GM21390 (cell line): ENCODE data around the gene LRRC75A.

Source experiments
- ATAC-seq: cut with Tn5 transposase; IDR thresholded peaks from one replicate; pipeline ENCODE4 v1.9.1; 2021; ENCODE audit not compliant: unreplicated experiment

LRRC75A gene

DNA sequence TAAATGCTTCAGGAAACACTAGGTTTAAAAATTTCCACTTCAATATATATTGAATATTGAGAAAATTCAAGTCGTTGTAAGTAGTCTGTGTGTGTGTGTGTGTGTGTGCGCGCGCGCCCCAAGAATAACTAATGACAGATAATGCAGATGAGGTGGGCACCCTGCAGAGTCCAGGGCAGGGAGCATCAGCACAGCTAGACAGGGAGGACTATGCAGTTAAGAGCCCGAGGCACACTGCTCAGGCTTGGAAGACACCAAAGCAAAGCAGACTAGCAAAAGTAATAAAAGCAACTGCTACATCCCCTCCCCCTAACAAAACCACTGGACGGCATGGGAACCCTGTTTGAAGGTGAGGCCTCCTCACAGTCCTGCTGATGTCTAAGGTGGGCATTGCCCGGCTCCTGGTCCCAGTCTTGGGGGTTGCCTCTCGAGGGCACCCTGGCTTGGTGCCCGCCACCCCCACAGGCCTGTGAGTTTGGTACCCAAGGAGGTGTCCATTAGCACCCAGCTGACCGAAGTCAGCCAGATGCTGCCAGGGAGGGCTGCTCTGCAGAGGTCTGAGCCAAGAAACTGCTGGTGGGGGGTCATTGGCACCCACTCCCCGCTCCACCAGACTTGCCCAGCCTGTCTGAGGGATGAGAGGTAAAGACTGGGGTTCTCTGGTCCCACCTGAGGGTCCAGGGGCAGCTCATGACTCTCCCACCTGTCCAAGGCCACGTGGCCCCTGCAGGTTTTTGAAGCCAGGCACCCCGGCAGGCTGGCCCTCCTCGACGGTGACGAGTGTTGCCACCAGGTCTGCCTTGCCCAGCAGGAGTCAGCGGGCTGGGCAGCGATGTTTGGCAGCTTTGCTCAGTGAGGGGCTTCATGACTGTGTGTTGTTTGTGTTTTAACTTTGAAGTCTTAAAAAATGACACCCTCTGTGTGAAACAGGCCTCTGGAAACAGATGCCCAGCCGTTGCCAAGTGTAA lies 18.7 kb downstream of the LRRC75A start:
- no peak for ATAC-seq

DNA sequence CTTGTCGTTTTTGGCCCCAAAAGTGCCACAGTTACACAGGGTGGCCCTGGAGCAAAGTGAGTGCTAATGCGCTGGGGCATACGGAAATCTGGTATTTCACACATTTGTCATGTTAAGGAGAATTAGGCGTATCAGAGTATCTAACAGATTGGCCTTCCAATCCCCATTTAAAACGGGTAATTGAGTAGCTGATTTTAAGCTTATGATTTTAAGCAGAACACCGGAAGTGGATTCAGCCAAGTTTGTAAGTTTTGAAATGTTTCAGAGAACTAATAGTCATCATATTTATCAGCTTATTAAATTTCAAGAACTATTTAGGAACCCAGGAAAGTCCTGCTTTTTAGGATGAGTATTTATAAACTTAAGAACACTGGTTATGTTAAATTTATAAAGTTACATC lies 19.5 kb downstream of the LRRC75A start:
- ATAC-seq = no peak

- ATAC-seq = no peak
Observed at GRCh38 chr17:16471295-16471694, 20.7 kb downstream of the LRRC75A start.

DNA sequence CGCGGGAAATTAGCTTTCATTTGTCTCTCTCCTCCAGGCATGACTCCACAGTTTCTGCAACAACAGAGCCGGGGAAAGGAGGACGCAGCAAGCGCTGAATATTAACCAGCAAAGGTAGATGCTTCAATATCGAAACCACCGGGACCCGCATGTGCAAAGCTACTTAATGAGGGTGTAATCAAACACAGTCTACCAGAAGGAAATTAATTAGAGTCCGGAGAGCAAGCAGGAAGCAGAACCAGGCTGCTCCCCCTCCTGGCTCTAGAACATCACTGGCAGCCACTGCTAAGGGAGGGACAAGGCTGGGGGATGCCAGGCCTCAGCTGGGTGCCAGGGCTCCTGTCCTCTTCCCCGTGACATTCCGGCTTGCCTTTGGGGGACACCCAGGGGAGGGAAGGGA lies 21.7 kb downstream of the LRRC75A start:
- ATAC-seq = no peak

DNA sequence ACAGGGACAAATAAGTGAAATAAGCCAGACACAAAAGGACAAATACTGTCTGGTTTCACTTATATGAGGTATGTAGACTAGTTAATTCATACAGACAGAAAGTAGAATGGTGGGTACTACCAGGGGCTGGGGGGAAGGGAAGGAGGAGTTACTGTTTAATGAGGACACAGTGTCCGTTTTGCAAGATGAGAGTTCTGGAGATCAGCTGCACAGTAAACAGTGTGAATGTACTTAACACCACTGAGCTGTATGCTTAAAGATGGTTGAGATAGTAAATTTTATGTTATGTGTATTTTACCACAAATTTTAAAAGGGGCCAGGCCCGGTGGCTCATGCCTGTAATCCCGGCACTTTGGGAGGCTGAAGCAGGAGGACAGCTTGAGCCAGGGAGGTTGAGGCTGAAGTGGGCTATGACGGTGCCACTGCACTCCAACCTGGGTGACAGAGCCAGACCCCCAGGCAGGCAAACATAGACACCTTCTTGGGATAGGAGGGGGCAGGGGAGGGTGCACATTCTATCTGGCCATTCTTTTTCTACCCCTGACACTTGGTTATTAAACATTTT lies 23.5 kb downstream of the LRRC75A start:
- no peak for ATAC-seq

DNA sequence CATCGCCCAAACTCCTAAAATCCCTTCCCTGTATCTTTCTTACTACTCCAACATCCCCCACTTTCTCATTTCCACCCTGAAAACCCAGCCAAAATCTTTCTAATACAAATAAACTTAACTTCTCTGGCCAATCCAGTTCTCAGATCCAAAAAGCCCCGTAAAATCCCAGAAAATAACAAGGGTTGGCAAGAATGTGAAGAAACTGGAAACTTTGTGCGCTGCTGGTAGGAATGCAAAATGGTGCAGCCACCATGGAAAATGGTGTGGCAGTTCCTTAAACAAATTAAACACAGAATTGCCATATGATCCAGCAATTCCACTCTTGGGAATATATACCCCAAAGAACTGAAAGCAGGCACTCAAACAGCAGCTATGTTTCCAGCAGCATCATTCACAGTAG lies 24.1 kb downstream of the LRRC75A start:
- ATAC-seq = no peak

GRCh38 chr17:16467044-16467443 lies 24.9 kb downstream of the LRRC75A start:
- no peak for ATAC-seq

- ATAC-seq = no peak
Observed at GRCh38 chr17:16466407-16466806, 25.6 kb downstream of the LRRC75A start.

GRCh38 chr17:16465861-16466338 lies 26.1 kb downstream of the LRRC75A start:
- no peak for ATAC-seq

- ATAC-seq = no peak
Observed at GRCh38 chr17:16465052-16465312, 27.0 kb downstream of the LRRC75A start.

GRCh38 chr17:16464303-16465051 lies 27.5 kb downstream of the LRRC75A start:
- no peak for ATAC-seq

DNA sequence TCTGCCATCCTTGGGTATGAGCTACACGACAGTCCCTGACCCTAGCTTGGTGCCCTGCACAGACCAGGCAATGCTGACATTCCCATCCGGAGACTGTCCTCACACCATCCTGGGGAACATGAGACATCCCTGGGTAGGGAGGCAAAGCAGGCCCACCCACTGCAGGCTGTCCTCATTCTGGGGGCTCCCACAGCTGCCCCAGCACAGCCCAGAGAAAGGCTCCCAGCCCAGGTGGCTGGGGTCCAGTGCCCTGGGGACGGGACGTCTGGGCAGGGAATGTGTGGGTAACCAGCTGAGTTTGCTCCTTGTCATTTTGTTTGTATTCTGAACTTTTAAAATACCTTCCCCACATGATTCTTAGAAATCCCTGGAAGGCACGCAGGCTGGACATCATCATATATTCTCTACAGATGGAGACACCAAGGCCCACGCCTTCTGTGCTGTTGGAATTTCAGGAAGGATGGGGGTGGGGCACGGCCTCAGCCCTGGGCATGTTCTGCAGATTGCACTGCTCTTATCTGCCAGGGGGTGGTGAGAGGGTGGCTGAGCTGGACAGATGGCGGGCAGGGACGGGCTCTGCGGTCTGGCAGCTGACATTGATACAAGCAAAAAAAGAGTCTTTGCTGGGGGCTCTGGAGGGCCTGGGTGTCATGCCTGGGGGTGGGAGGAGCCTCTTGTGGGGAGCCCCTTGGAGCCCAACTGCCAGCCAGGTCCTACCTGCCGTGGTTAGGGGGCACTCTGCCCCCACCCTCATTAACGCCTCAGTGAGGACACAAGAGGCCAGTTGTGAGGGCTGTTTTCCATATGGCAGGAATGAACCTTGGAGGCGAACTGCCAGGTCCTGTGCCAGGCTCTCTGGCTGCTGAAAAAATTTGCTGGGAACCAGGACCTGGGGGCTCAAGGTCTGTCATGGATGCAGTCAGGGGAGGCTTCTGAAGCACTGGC lies 28.4 kb downstream of the LRRC75A start:
- no peak for ATAC-seq

GRCh38 chr17:16462070-16462864 lies 29.7 kb downstream of the LRRC75A start:
- ATAC-seq = no peak

GRCh38 chr17:16461606-16461866 lies 30.5 kb downstream of the LRRC75A start:
- ATAC-seq = no peak

- no peak for ATAC-seq
Observed at GRCh38 chr17:16460796-16461605, 31.0 kb downstream of the LRRC75A start.

- no peak for ATAC-seq
Observed at GRCh38 chr17:16459855-16460550, 32.0 kb downstream of the LRRC75A start.

GRCh38 chr17:16459271-16459670 lies 32.7 kb downstream of the LRRC75A start:
- no peak for ATAC-seq

DNA sequence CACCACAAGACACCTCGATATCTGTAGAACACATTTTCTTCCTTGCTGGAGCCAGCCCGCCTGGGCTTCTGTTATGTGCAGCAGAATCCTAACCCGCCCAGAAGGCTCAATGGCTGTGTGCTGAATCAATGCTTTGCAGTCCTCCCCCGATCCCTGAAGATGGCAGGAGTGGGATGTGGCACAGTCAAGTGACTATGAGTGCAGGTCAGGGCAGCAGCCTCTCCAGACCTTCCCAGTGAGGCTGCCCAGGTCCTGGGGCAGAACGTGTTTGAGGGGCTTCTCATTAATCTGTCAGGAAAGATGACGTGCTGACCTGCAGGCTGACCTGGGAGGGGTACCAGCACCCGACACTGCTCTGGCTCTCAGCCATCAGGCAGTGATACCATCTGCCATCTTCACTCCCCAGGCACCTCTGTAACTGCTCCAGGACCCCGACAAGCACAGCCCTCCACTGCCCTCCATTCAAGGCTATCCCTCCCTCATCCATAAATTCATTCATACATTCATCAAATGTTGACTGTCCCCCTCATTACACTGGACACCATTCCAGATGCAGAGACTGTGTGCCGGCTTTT lies 35.2 kb downstream of the LRRC75A start:
- no peak for ATAC-seq
